ENCODE results near the gene GPR32. TPM values are rescaled to one million over a fixed set of nuclear protein-coding genes. Genes with fewer than 3 reads are reported as not detected.
A peak's percentile ranks its signal among the peaks of the same experiment; 100 is the strongest.
"Not testable (repeated sequence)": the region's sequence is repeated elsewhere in the genome, so short reads cannot be mapped to it uniquely, and the experiment has no call there.

Gene GPR32
- total and polyA plus RNA-seq, 2 experiments from 2014 or later = not detected

DNA sequence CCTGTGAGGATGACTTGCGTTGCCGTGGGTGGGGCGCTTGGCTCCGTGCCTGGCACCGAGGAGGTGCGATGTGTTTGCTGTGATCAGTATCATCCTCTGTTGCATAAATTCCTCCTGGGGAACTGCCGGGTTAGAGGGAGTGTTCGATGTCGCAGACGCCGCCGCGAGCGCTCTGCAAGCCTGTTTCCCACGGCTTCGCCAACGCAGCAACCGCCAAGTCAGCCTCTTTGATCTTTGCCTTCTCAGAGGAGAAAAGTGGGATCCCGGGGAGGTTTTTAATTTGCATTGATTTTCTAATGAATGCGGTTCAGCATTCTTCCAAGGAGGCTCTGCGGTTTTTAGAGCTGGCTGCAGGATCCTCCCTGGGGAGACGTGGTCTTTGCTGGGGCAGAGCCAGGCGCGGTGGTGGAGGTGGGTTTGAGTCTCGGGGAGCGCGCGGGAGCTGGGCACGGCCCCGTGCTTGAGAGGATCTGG is 7.6 kb downstream of the GPR32 start:
- no peaks in the 10 kb centered on the region for H4K20me1 ChIP-seq (ENCODE audit: insufficient read depth)
- no peaks in the 10 kb centered on the region for H3F3A ChIP-seq (ENCODE audit: insufficient read depth)
- H3K9ac ChIP-seq = no peak overlapping the region
- no peak overlapping the region for H3K4me2 ChIP-seq (ENCODE audit: unreplicated experiment)
- H3K27me3 ChIP-seq (replicated peaks; ENCODE audit: insufficient read depth) = peaks cover 57% of the 10 kb centered on the region
- in situ Hi-C loops (cut with MboI) = loop anchor here (25.0 kb wide), 1 partner anchor 416 kb away; the partner anchor contains the start of gene NAPSA
- no peaks in the 10 kb centered on the region for H3K9me2 ChIP-seq (ENCODE audit: insufficient read depth)
- TF ChIP-seq EZH2 (IDR thresholded peaks at IDR 0.05; ENCODE audit: insufficient read depth, poor library complexity, severe bottlenecking) = no peak
- no peak for TF ChIP-seq EZH2phosphoT487 (IDR thresholded peaks at IDR 0.05; ENCODE audit: insufficient read depth, low read depth)
- H3K4me1 ChIP-seq (ENCODE audit: insufficient read depth) = no peaks in the 10 kb centered on the region
- no peak overlapping the region for H3K4me3 ChIP-seq
- peak; percentile 63 for DNase-seq
- H3K9me3 ChIP-seq (ENCODE audit: low read depth) = no peaks in the 10 kb centered on the region
- 2 to 6% methylated on average over 30 of the region's 30 CpGs for WGBS, 2 experiments (ENCODE audit: low coverage in 1 of 2, low lambda C conversion rate in 2 of 2, missing lambda C conversion rate in 2 of 2)
- no peaks in the 10 kb centered on the region for H3K79me2 ChIP-seq (ENCODE audit: insufficient read depth)
- no peak overlapping the region for H3K27ac ChIP-seq
- H2AFZ ChIP-seq = no peak overlapping the region
- no peaks in the 10 kb centered on the region for H3K36me3 ChIP-seq (ENCODE audit: low read depth)

DNA sequence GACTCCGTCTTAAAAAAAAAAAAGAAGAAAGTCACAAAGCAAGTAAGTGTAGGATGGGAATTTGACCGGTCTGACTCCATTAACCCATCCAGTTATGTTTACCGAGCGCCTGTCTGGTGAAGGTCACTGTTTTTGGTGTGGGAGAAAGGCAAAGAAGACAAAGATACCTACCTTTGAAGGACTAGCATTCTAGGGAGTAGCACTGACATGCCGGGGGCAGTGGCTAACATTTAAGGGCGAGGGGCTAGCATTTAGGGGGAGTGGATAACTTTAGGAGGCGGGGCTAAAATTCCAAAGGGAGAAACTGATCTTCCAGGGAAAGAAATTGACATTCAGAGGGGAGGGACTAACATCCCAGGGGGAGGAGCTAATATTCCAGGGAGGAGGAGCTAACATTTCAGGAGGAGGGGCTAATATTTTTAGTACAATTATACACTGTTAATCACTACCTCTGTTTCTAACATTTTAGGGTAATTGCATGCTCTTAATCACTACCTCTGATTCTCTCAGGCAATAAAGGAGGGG is 8.7 kb downstream of the GPR32 start:
- no peak overlapping the region for H3K4me2 ChIP-seq (ENCODE audit: unreplicated experiment)
- no peaks in the 10 kb centered on the region for H3K9me2 ChIP-seq (ENCODE audit: insufficient read depth)
- in situ Hi-C loops (cut with MboI) = loop anchor here (25.0 kb wide), 1 partner anchor 417 kb away; the partner anchor contains the start of gene NAPSA

DNA sequence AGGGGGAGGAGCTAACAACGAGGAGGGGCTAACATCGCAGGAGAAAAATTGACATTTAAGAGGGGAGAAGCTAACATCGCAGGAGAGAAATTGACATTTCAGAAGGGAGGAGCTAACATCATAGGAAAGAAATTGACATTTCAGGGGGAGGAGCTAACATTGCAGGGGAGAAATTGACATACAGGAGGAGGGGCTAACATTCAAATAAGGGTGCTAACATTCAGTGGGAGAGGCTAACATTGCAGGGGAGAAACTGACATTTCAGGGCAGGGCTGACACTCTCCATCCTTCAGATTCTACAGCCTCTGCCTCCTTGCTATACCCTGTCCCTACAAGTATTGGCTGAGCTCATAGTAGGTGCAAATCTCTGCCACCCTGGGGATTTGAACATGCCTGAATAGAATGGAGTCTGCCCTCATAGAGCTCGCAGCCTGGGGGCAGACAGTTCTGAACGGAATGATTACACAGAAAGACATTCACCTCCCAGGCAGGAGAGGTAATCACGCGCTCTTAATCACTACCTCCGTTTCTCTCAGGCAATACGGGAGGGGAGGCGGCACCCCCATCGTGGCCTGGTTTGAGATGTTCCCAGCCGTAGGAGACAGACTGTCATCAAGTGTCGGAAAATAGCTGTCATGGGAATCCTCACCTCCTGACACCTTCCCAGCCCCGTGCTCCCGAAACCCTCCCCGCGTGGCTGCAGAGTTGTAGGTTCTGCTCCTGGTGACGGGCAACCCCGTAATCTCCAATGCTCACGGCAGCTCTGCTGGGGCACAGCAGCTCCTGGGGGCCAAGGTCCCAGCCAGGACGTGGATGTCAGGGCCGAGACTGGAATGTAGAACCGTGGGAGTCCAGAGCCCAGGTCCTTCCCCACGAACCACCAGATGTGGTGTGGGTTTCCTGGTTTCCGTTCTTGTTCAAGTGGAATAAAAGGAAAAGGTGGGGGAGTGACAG is 9.5 kb downstream of the GPR32 start:
- no peaks in the 10 kb centered on the region for H3F3A ChIP-seq (ENCODE audit: insufficient read depth)
- H3K4me3 ChIP-seq = no peak overlapping the region
- no peak overlapping the region for H3K9ac ChIP-seq
- no peak overlapping the region for H3K27ac ChIP-seq
- peaks cover 55% of the 10 kb centered on the region for H3K27me3 ChIP-seq (replicated peaks; ENCODE audit: insufficient read depth)
- TF ChIP-seq EZH2phosphoT487 (IDR thresholded peaks at IDR 0.05; ENCODE audit: insufficient read depth, low read depth) = no peak
- no peak for TF ChIP-seq EZH2 (IDR thresholded peaks at IDR 0.05; ENCODE audit: insufficient read depth, poor library complexity, severe bottlenecking)
- H4K20me1 ChIP-seq (ENCODE audit: insufficient read depth) = no peaks in the 10 kb centered on the region
- H3K36me3 ChIP-seq (ENCODE audit: low read depth) = no peaks in the 10 kb centered on the region
- H2AFZ ChIP-seq = no peak overlapping the region
- 23 to 39% methylated on average over 23 to 25 of the region's 25 CpGs for WGBS, 2 experiments (ENCODE audit: low coverage in 1 of 2, low lambda C conversion rate in 2 of 2, missing lambda C conversion rate in 2 of 2)
- no peaks in the 10 kb centered on the region for H3K9me3 ChIP-seq (ENCODE audit: low read depth)
- in situ Hi-C loops (cut with MboI) = loop anchor here (10.0 to 25.0 kb wide), 2 partner anchors 235 to 417 kb away; partner anchors contain the start of gene NAPSA
- H3K4me1 ChIP-seq (ENCODE audit: insufficient read depth) = no peaks in the 10 kb centered on the region
- no peaks in the 10 kb centered on the region for H3K9me2 ChIP-seq (ENCODE audit: insufficient read depth)
- no peak overlapping the region for H3K4me2 ChIP-seq (ENCODE audit: unreplicated experiment)
- DNase-seq = no peak
- H3K79me2 ChIP-seq (ENCODE audit: insufficient read depth) = no peaks in the 10 kb centered on the region

More for the DNA sequence above, 8.7 kb downstream of the GPR32 start:
- Histone ChIP-seq H4K20me1 (ENCODE audit: insufficient read depth) (no peaks in the 10 kb centered on the region), H3K9ac (no peak overlapping the region), H3F3A (ENCODE audit: insufficient read depth) (no peaks in the 10 kb centered on the region), H3K36me3 (ENCODE audit: low read depth) (no peaks in the 10 kb centered on the region), H3K4me3 (no peak overlapping the region), H3K27ac (no peak overlapping the region), H3K4me1 (ENCODE audit: insufficient read depth) (no peaks in the 10 kb centered on the region), H3K9me3 (ENCODE audit: low read depth) (no peaks in the 10 kb centered on the region), H3K79me2 (ENCODE audit: insufficient read depth) (no peaks in the 10 kb centered on the region), H2AFZ (no peak overlapping the region), H3K27me3 (replicated peaks; ENCODE audit: insufficient read depth) (peaks cover 57% of the 10 kb centered on the region)
- TF ChIP-seq EZH2phosphoT487 (IDR thresholded peaks at IDR 0.05; ENCODE audit: insufficient read depth, low read depth) (no peak), EZH2 (IDR thresholded peaks at IDR 0.05; ENCODE audit: insufficient read depth, poor library complexity, severe bottlenecking) (no peak)
- 58 to 60% methylated on average over 7 of the region's 7 CpGs for WGBS, 2 experiments (ENCODE audit: low coverage in 1 of 2, low lambda C conversion rate in 2 of 2, missing lambda C conversion rate in 2 of 2)
- DNase-seq = no peak

DNA sequence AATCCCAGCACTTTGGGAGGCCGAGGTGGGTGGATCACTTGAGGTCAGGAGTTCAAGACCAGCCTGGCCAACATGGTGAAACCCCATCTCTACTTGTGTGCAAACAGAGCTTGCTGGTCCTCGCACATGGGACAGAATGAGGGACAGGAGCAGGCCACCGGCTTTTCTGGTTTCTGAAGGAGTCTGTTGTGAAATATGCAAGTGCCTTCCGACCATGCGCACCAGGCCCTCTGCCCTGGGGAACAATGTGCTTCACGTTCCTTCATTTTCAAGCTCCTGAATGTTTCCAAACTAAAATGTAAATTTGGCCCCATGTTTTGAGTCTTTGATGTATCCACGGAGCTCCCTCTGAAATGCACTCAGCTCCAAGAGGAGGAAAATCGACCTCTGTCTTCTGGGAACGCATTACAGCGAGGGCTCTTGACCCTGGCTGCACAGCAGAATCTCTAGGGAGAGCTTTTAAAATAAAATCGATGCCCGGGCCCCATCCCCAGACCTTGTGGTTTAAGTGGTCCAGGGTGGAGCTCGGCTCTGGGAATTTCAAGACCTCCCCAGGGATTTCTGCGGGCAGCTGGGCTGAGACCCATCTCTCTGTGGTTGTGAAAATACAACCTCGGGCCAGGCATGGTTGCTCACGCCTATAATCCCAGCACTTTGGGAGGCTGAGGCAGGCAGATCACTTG is 10.6 kb downstream of the GPR32 start:
- no peak for DNase-seq
- in situ Hi-C loops (cut with MboI) = loop anchor here (10.0 to 25.0 kb wide), 2 partner anchors 236 to 419 kb away; partner anchors contain the start of gene NAPSA
- no peaks in the 10 kb centered on the region for H3K9me3 ChIP-seq (ENCODE audit: low read depth)
- H3F3A ChIP-seq (ENCODE audit: insufficient read depth) = no peaks in the 10 kb centered on the region
- peaks cover 51% of the 10 kb centered on the region for H3K27me3 ChIP-seq (replicated peaks; ENCODE audit: insufficient read depth)
- H2AFZ ChIP-seq = no peak overlapping the region
- TF ChIP-seq EZH2phosphoT487 (IDR thresholded peaks at IDR 0.05; ENCODE audit: insufficient read depth, low read depth) = no peak
- TF ChIP-seq EZH2 (IDR thresholded peaks at IDR 0.05; ENCODE audit: insufficient read depth, poor library complexity, severe bottlenecking) = no peak
- no peak overlapping the region for H3K4me2 ChIP-seq (ENCODE audit: unreplicated experiment)
- 26 to 28% methylated on average over 16 of the region's 16 CpGs for WGBS, 2 experiments (ENCODE audit: low coverage in 1 of 2, low lambda C conversion rate in 2 of 2, missing lambda C conversion rate in 2 of 2)
- no peaks in the 10 kb centered on the region for H3K4me1 ChIP-seq (ENCODE audit: insufficient read depth)
- no peaks in the 10 kb centered on the region for H3K9me2 ChIP-seq (ENCODE audit: insufficient read depth)
- no peaks in the 10 kb centered on the region for H3K79me2 ChIP-seq (ENCODE audit: insufficient read depth)
- no peak overlapping the region for H3K4me3 ChIP-seq
- H3K36me3 ChIP-seq (ENCODE audit: low read depth) = no peaks in the 10 kb centered on the region
- no peaks in the 10 kb centered on the region for H4K20me1 ChIP-seq (ENCODE audit: insufficient read depth)
- no peak overlapping the region for H3K27ac ChIP-seq
- no peak overlapping the region for H3K9ac ChIP-seq

DNA sequence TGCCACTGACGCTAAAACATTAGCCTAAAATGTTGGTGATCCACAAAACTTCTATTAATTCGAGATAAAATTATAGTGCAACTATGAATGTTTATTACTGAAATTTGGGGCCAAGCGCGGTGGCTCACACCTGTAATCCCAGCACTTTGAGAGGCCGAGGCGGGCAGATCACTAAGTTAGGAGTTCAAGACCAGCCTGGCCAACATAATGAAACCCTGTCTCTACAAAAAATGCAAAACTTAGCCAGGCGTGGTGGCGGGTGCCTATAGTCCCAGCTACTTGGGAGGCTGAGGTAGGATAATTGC is 13.5 kb downstream of the GPR32 start:
- not testable (repeated sequence) for H3K36me3 ChIP-seq (ENCODE audit: low read depth); H3F3A ChIP-seq (ENCODE audit: insufficient read depth); H4K20me1 ChIP-seq (ENCODE audit: insufficient read depth); H3K9ac ChIP-seq; H3K4me1 ChIP-seq (ENCODE audit: insufficient read depth); H3K9me3 ChIP-seq (ENCODE audit: low read depth); H3K4me3 ChIP-seq; H3K9me2 ChIP-seq (ENCODE audit: insufficient read depth); DNase-seq; H3K79me2 ChIP-seq (ENCODE audit: insufficient read depth); H3K27ac ChIP-seq; H2AFZ ChIP-seq
- H3K27me3 ChIP-seq (replicated peaks; ENCODE audit: insufficient read depth) = peaks cover 31% of the 10 kb centered on the region
- 19 to 20% methylated on average over 8 of the region's 8 CpGs for WGBS, 2 experiments (ENCODE audit: low coverage in 1 of 2, low lambda C conversion rate in 2 of 2, missing lambda C conversion rate in 2 of 2)
- H3K4me2 ChIP-seq (ENCODE audit: unreplicated experiment) = peak overlapping the region; percentile 50
- in situ Hi-C loops (cut with MboI) = loop anchor here (10.0 to 25.0 kb wide), 2 partner anchors 239 to 421 kb away; partner anchors contain the start of gene NAPSA
